Endothelial cell of umbilical vein (primary cell): ENCODE measurements around the gene THG1L. TPM values are rescaled to one million over a fixed set of nuclear protein-coding genes. Genes with fewer than 3 reads are reported as not detected.
"Not testable (repeated sequence)": the region's sequence is repeated elsewhere in the genome, so short reads cannot be mapped to it uniquely, and the experiment has no call there.

Experiments used
- BruUV-seq: library from RNA; stranded (reverse); fragments of 400-500 nt; replicated peaks from 2 replicates; lab custom pipeline; 2021; lab: Mats Ljungman, UMichigan
- CTCF ChIA-PET: fragments of 300-600, 350-600 bp; sonication (Branson Sonifier 250); formaldehyde crosslinking; loops from one replicate; lab custom pipeline; 2021; ENCODE audit warnings: antibody characterized with exemption, inconsistent platforms; lab: Charles Lee
- POLR2A ChIA-PET: fragments of 300-600, 350-600 bp; sonication (Branson Sonifier 250); formaldehyde crosslinking; loops from one replicate; lab custom pipeline; 2021; ENCODE audit warnings: antibody characterized with exemption, inconsistent platforms; lab: Charles Lee
- DNase-seq: peaks from one replicate; pipeline ENCODE4 v3.0.0-alpha.2; 2011; ENCODE audit warnings: low read depth, low spot score
- FAIRE-seq: peaks from 2 replicates; lab custom pipeline; 2011; peaks lifted over from hg19 to GRCh38; lab: Jason Lieb, UNC
- H2AFZ ChIP-seq: 2 replicates; pipeline ENCODE4 v1.6.0; 2012; ENCODE audit warnings: low read depth, low read length, control low read depth, inconsistent platforms
- H3K27ac ChIP-seq: 2 replicates; pipeline ENCODE4 v1.5.1; 2011; ENCODE audit warnings: low read depth, mild to moderate bottlenecking, control low read depth, low read length, moderate library complexity; ENCODE audit not compliant: insufficient read depth
- H3K27me3 ChIP-seq, 2 experiments: 2 replicates each; pipeline versions ENCODE4 v1.6.0 to v1.6.1; 2011; ENCODE audit warnings: low read length in 2 of 2, mixed read lengths in 1 of 2; ENCODE audit not compliant: control insufficient read depth in 2 of 2, insufficient read depth in 2 of 2
- H3K36me3 ChIP-seq, 2 experiments: 2 replicates in 1 of 2; 3 replicates in 1 of 2; pipeline ENCODE4 v1.5.1; 2011; ENCODE audit warnings: low read length in 2 of 2, mild to moderate bottlenecking in 1 of 2, moderate library complexity in 1 of 2; ENCODE audit not compliant: control insufficient read depth in 2 of 2, insufficient read depth in 2 of 2; ENCODE audit errors: extremely low read depth in 1 of 2
- H3K4me1 ChIP-seq: 3 replicates; pipeline ENCODE4 v1.5.1; 2011; ENCODE audit warnings: mild to moderate bottlenecking, low read length; ENCODE audit not compliant: control insufficient read depth, insufficient read depth; ENCODE audit errors: extremely low read depth
- H3K4me2 ChIP-seq: 2 replicates; pipeline ENCODE4 v1.6.1; 2011; ENCODE audit warnings: low read length, control low read depth, mixed read lengths; ENCODE audit not compliant: insufficient read depth
- H3K4me3 ChIP-seq, 3 experiments: fragments of 200-600 bp in 1 of 3; sonication (generic), shearing (Covaris generic) in 1 of 3; replicated peaks in 1 of 3; 2 replicates each; pipeline ENCODE4 v1.5.1; 2011 to 2016; ENCODE audit warnings: control low read depth in 3 of 3, low read length in 3 of 3, mild to moderate bottlenecking in 2 of 3, inconsistent platforms in 1 of 3, low read depth in 1 of 3, moderate library complexity in 1 of 3; ENCODE audit not compliant: insufficient read depth in 1 of 3
- H3K79me2 ChIP-seq: 2 replicates; pipeline ENCODE4 v1.6.0; 2012; ENCODE audit warnings: low read length, inconsistent platforms; ENCODE audit not compliant: control insufficient read depth, insufficient read depth
- H3K9ac ChIP-seq: replicated peaks from 2 replicates; pipeline ENCODE3; 2011; ENCODE audit warnings: low read length, control low read depth; ENCODE audit not compliant: insufficient read depth; ENCODE audit errors: extremely low read depth
- H3K9me1 ChIP-seq: replicated peaks from 3 replicates; pipeline ENCODE4 v1.6.0; 2011; ENCODE audit warnings: mild to moderate bottlenecking, low read length; ENCODE audit not compliant: control insufficient read depth, insufficient read depth; ENCODE audit errors: extremely low read depth
- H3K9me3 ChIP-seq: replicated peaks from 2 replicates; pipeline ENCODE4 v1.5.1; 2012; ENCODE audit warnings: low read length, inconsistent platforms; ENCODE audit not compliant: control insufficient read depth, insufficient read depth
- H4K20me1 ChIP-seq: replicated peaks from 2 replicates; pipeline ENCODE3; 2011; ENCODE audit warnings: mild to moderate bottlenecking, low read length; ENCODE audit not compliant: control insufficient read depth, insufficient read depth; ENCODE audit errors: extremely low read depth
- EZH2 ChIP-seq: IDR thresholded peaks from 2 replicates; pipeline ENCODE4 v1.6.1; 2012; ENCODE audit warnings: borderline replicate concordance, low read depth, mild to moderate bottlenecking, moderate library complexity, low read length, inconsistent platforms; ENCODE audit not compliant: severe bottlenecking
- FOS ChIP-seq: IDR thresholded peaks from 2 replicates; pipeline ENCODE4 v1.6.1; 2011; ENCODE audit warnings: mild to moderate bottlenecking, low read length, moderate library complexity, borderline replicate concordance; ENCODE audit not compliant: insufficient read depth
- GATA2 ChIP-seq: IDR thresholded peaks from 2 replicates; pipeline ENCODE4 v1.7.0; 2011; ENCODE audit warnings: low read depth, mild to moderate bottlenecking, moderate library complexity, mixed read lengths, low read length; ENCODE audit not compliant: insufficient read length, insufficient read depth
- MYC ChIP-seq: IDR thresholded peaks from one replicate; pipeline ENCODE4 v1.6.1; 2011; ENCODE audit warnings: mild to moderate bottlenecking, low read depth, low read length
- POLR2A ChIP-seq: IDR thresholded peaks from 2 replicates; pipeline ENCODE4 v1.6.1; 2012; ENCODE audit warnings: low read depth, mild to moderate bottlenecking, control low read depth, low read length
- POLR2AphosphoS5 ChIP-seq: IDR thresholded peaks from 2 replicates; pipeline ENCODE4 v1.6.1; 2012; ENCODE audit warnings: low read depth, mild to moderate bottlenecking, control low read depth, low read length, moderate library complexity; ENCODE audit not compliant: insufficient read depth
- dilution Hi-C: fragments of 300-500 bp; cut with MboI; formaldehyde crosslinking; loops from one replicate; pipeline ENCODE4 v1.15.0; 2019; ENCODE audit warnings: low sequenced_read_pairs; ENCODE audit not compliant: extremely low pct_ligation_motif_present
- intact Hi-C: fragments of 100-400 bp; cut with micrococcal nuclease; formaldehyde crosslinking; loops from one replicate; pipeline ENCODE4 v1.10.0; 2022
- polyA plus RNA-seq, 4 experiments: library from polyadenylated mRNA; depleted of rRNA in 3 of 4; stranded (reverse) in 3 of 4; unstranded in 1 of 4; fragments of >200 nt; gene quantifications; 2 replicates each; pipeline versions ENCODE4 v1.2.1 to v1.2.3, GENCODE V29; 2011 to 2012; ENCODE audit warnings: missing spikeins in 1 of 4
- total RNA-seq: library from RNA; stranded (reverse); gene quantifications from 2 replicates; pipeline ENCODE4 v1.2.3, GENCODE V29; 2021
- TF ChIP-seq, protein P1 (sequence below): IDR thresholded peaks from 2 replicates; pipeline ENCODE4 v1.6.1; 2011; ENCODE audit not compliant: insufficient read depth, insufficient read length

Gene THG1L
- total and polyA plus RNA-seq, 2 donors (not counting 3 experiments of a cell fraction or from before 2014, with no cell fraction given): 4.4 to 7.6 TPM

- Histone ChIP-seq H3K36me3 (no peaks in the 10 kb centered on the region), H3K4me2 (no peak overlapping the region), H3K9me3 (no peaks in the 10 kb centered on the region), H3K79me2 (no peaks in the 10 kb centered on the region), H3K4me3 (no peak overlapping the region), H3K27me3 (no peaks in the 10 kb centered on the region), H3K4me1 (no peaks in the 10 kb centered on the region), H3K9ac (no peak overlapping the region), H2AFZ (no peak overlapping the region), H3K9me1 (no peaks in the 10 kb centered on the region), H4K20me1 (no peaks in the 10 kb centered on the region), H3K27ac (no peak overlapping the region)
- ChIA-PET POLR2A (no interaction called here), CTCF (interaction anchor here (0.6 to 1.0 kb wide), 3 partner anchors 8 to 118 kb away, joined by 3 to 7 read pairs (median 3); no protein-coding TSS in a partner anchor)
- BruUV-seq: no TSS peak
- TF ChIP-seq MYC (no peak), EZH2 (no peak), GATA2 (no peak), POLR2AphosphoS5 (no peak), POLR2A (no peak), FOS (no peak)
- TF ChIP-seq, protein P1, sequence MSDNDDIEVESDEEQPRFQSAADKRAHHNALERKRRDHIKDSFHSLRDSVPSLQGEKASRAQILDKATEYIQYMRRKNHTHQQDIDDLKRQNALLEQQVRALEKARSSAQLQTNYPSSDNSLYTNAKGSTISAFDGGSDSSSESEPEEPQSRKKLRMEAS: no peak
- FAIRE-seq (no peak), DNase-seq (no peak)
- intact Hi-C loops: no loop called here
- dilution Hi-C loops: no loop called here
These were observed 49.0 kb upstream of the THG1L start for GRCh38 chr5:157682257-157682656.

- H3K9me1 ChIP-seq, H3K9ac ChIP-seq, H3K27me3 ChIP-seq, DNase-seq, FAIRE-seq, CTCF ChIA-PET, H3K36me3 ChIP-seq, H3K4me2 ChIP-seq, H4K20me1 ChIP-seq, BruUV-seq, dilution Hi-C loops, H2AFZ ChIP-seq, POLR2A ChIA-PET, H3K27ac ChIP-seq, intact Hi-C loops, H3K79me2 ChIP-seq, H3K9me3 ChIP-seq, H3K4me3 ChIP-seq, H3K4me1 ChIP-seq: not testable (repeated sequence)
These were observed 44.7 kb upstream of the THG1L start for GRCh38 chr5:157686276-157687197.
